Left renal cortex interstitium (tissue), 4 donors: ENCODE results near the gene CRACR2B. TPM values are rescaled to one million over a fixed set of nuclear protein-coding genes. Genes with fewer than 3 reads are reported as not detected.

Experiments used
- DNase-seq, 4 donors: peaks; one replicate each; pipeline ENCODE4 v3.0.0-alpha.2; 2013; ENCODE audit warnings: low read depth in 4 of 4, low spot score in 2 of 4, missing footprints in 1 of 4
- polyA plus RNA-seq, 4 donors: library from polyadenylated mRNA; unstranded; fragments of 120-200 nt; gene quantifications; one replicate each; pipeline ENCODE4 v1.2.1, GENCODE V29; 2013; ENCODE audit not compliant: insufficient read length in 4 of 4

CRACR2B gene
- polyA plus RNA-seq, 4 donors, result 9.8 to 20.8 (median 17.2) TPM

- no peak for DNase-seq
Measured at GRCh38 chr11:794013-794765, 33.5 kb upstream of the CRACR2B start.

- DNase-seq, result no peak
Measured at GRCh38 chr11:794766-795633, 32.7 kb upstream of the CRACR2B start.

DNA sequence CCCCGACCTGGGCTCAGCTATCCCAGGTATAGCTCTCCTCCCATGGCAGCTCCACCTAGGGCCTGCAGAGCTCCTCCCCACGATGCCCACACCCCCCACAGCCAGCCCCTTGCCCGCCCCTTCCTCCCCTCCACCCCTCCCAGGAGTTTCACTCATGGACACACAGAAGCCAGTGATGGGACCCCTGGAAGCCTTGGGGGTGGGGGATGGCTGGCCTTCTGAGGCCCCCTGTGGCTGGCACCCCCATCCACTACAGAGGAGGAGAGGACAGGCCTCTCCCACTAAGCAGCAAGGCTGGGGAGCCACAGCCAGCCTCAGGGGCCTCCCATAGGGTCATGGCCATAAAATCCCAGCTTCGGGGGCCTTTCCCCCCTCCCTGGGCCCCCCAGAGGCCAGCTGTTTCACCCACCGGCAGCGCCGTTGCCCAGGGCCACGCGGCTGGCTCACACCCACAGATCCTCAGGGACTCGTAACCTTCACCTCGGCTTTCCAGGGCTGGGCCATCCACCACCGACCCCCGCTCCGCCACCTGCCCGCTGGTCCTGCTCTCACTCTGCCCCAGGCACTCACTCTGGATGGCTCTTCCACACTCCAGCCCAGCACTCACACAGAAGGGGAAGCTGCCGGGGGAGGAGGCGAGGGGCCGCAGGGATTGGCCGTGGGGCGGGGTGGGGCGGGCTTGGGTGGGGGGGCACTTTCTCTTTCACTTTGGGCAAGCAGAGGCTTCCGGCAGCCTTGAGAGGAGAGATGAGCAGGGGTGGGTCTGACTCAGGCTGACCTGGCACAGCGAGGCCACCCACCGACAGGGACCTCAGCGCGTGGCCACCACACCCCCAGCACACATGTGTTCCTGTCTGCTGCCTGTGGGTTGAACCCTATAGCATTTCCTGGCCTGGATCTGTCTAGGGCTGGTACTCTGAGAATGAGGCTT is 31.8 kb upstream of the CRACR2B start:
- DNase-seq, result no peak

GRCh38 chr11:796565-797295 is 31.0 kb upstream of the CRACR2B start:
- no peak for DNase-seq

DNA sequence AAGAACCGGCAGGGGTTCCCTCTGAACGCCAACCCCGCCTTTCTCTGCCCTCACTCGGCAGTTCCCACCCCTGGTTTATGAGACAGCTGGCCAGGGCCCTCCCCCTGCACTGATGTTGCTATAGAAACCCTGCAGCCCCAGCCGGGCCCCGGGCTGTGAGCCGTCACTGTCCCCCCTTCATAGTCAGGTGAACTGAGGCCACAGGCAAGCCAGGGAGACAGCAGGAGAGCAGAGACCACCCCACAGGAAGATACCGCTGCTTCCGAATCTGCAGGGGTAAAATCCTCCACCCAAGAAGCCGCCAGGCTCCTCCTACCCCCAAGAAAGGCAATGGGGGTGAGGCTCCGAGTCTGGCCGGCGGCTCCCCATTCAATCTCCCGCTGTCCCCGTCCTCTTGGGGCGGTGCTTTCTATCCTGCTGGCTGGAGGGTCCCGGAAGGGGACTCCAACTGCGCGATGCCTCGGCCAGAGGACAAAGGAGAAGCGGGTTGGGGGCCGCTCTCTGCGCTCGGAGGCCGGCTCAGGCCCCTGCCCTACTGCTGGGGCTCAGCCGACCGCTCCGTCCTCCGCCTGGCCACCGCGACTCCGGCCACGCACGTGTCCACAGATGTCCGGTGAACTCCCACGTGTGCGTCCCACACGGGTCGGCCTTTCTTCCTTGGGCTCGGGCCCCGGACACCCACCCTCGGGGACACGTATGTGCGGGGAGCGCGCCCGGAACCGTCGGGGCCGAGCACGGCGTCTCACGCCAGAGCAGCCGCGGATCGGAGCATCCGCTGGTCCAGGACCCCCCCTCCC is 30.2 kb upstream of the CRACR2B start:
- no peak for DNase-seq

DNA sequence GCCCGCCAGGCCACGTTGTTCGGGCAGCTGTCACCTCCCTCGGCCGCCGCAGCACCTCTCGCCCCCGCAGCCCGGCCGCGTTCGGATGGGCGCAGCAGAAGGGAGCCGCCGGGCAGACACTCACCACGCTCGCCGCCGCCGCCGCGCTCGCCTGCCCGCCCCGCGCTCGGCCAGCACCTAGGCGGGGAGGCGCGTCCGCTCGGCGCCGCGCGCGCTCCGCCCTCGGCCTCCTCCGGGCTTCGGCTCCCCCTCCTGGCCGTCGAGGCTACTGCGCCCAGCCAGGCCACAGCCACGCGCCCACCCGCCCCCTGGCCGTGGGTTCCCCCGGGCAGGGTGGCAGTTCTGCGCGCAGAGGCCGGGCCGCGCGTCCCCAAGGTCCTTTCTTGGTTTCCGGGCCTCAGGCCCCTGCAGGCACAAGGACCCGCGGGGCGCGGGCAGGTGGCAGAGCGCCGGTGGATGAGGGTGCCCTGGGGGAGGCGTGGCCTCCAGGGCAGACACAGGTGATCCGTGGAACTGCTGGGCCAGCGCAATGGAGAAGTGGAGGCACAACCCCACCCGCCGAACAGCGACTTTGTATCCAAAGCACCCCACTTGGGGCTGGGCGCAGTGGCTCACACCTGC is 29.5 kb upstream of the CRACR2B start, which contains the start of gene SLC25A22:
SLC25A22 (minus strand) TSS at position 189 of the 621 bp plus-strand sequence. CDS start 3,275 bp downstream, outside the sequence.
- DNase-seq, result no peak

DNA sequence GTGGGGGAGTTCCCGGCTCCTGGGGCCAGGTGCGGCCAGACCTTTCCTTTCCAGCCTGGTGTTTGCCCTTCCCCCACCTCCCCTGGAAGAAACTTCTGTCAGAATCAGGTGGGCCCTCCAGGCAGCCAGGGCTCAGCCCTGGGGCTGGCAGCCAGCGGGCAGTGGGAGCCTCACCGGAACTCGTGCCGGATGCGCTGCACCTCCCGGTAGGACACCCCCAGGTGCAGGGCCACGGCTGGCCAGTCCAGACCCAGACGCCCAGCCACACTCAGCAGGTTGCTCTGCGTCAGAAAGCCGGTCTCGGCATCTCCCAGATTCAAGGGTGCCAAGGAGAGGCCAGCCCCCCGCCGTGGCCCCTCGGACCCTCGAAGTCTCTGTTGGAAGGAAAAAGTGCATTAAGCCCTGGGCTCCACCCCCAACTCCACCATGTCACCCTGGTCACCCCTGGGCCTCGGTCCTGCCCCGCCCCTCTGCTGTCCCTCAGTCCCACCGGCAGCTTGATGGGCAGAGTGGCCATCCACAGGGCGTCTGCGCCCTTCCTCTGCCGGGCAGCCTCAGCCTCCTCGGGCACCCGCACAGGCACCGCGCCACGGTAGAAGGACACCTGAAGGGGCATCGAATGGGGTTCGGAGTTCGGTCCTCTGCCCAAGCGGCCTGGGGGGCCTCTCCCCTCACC is 27.9 kb upstream of the CRACR2B start:
- no peak for DNase-seq

- DNase-seq, result no peak
Measured at GRCh38 chr11:800473-800872, 27.2 kb upstream of the CRACR2B start.

DNA sequence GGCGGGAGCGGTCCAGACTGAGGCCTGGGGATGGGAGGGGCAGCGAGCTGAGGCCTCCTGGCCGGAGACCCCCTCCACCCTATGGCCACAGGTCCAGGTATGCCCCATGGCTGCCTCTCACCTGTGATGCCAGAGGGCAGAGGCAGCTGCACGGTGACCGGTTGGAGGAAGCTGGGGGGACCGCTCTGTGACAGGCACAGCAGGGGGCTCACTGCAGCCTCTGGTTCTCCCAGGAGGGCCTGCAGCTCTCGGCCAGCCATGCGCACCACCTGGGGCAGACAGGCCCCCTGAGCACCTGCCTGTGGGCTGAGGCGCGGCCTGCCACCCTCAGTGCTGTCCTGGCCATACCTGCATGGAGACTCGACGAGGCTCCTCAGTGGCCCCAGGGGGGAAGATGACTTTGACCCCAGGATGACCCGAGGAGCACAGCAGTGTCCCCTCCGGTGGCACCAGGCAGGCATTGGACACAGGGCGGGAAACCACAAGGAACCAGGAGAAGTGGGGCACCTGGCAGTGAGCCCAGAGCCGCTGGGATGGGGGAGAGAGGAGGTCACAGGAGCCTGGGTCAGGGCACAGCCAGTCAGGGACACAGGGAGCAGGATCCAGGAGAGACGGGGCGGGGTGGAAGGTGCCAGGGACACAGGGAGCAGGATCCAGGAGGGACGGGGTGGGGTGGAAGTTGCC is 26.5 kb upstream of the CRACR2B start:
- DNase-seq, result no peak

DNA sequence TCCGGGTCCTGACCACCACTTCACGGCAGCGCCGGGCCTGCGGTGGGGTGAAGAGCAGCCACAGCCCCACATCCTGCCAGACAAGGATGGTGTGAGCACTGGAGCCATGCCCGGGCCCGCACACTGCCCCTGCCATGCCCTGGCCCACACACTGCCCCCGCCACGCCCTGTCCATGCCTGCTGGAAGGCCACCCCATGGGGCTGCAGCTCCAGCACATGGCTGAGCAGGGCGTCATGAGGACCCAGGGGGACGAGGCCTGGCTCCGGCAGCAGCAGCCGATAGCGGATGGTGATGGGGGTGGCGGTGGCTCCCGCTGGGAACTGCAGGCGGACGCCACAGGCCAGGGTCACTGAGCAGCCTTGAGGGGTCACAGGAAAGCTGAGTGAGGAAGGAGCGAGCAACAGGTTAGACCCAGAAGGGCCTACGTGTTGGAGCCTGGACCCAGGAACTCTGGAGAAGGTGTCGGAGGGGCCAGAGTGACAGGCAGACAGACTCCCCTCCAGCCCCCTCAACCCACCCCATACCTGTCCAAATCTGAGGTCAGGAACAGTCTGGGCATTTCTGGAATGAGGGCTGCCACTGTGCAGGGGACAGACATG is 25.6 kb upstream of the CRACR2B start:
- DNase-seq, result no peak

- DNase-seq, result no peak
Measured at GRCh38 chr11:802693-803466, 24.8 kb upstream of the CRACR2B start.

- DNase-seq, result no peak
Measured at GRCh38 chr11:803467-803742, 24.3 kb upstream of the CRACR2B start.

GRCh38 chr11:803770-804598 is 23.7 kb upstream of the CRACR2B start:
- no peak for DNase-seq

- DNase-seq, result no peak
Measured at GRCh38 chr11:804599-804964, 23.1 kb upstream of the CRACR2B start.

GRCh38 chr11:808427-809286 is 19.1 kb upstream of the CRACR2B start:
- no peak for DNase-seq
